ENCODE measurements around the gene INPP5D. TPM values are rescaled to one million over a fixed set of nuclear protein-coding genes. Genes with fewer than 3 reads are reported as not detected.
A peak's percentile ranks its signal among the peaks of the same experiment; 100 is the strongest.

INPP5D gene
- total RNA-seq, 1 experiment from 2014 or later = 17.2 TPM

DNA sequence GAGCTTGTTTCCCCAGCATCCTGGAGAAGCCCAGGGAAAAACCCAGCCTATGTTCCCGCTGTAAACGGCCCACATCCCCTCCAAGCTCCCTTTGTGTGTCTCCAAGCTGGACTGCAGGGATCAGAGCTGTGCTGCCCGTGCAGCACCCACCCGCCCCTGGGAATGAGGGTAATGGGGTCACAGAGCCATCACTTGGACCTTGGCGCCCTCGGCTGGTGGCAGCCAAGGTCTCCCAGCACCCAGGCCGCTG, 670 bp upstream of the INPP5D start:
- DNase-seq (ENCODE audit: low spot score) (peak; percentile 44), ATAC-seq (peak; percentile 42)
- no peak overlapping the region for H3K4me3 Mint-ChIP-seq
- peaks cover 2% of the 10 kb centered on the region for H3K27me3 Mint-ChIP-seq (ENCODE audit: low read depth)
- peaks cover 17% of the 10 kb centered on the region for H3K4me1 Mint-ChIP-seq
- H3K27ac Mint-ChIP-seq = no peak overlapping the region
- POLR2A ChIA-PET = no interaction called here
- no peaks in the 10 kb centered on the region for H3K9me3 Mint-ChIP-seq
- CTCF ChIA-PET = interaction anchor here (0.7 to 3.6 kb wide), 10 partner anchors 8 to 206 kb away, joined by 3 to 19 read pairs (median 6); partner anchors contain the start of gene ATG16L1
- H3K36me3 Mint-ChIP-seq = no peaks in the 10 kb centered on the region
- no peak for TF ChIP-seq MXD4 (CRISPR knock-in tag; IDR thresholded peaks at IDR 0.05; ENCODE audit: borderline replicate concordance)
- no peak for TF ChIP-seq SMAD3 (CRISPR knock-in tag; IDR thresholded peaks at IDR 0.05; ENCODE audit: borderline replicate concordance)
- TF ChIP-seq NFYB (CRISPR knock-in tag; conservative IDR thresholded peaks at IDR 0.05; ENCODE audit: low read depth) = no peak
- no peak for TF ChIP-seq ZNF423 (CRISPR knock-in tag; IDR thresholded peaks at IDR 0.05)
- TF ChIP-seq CBFB (CRISPR knock-in tag; IDR thresholded peaks at IDR 0.05; ENCODE audit: low read depth) = no peak
- no peak for TF ChIP-seq OVOL2 (CRISPR knock-in tag; IDR thresholded peaks at IDR 0.05; ENCODE audit: borderline replicate concordance)

DNA sequence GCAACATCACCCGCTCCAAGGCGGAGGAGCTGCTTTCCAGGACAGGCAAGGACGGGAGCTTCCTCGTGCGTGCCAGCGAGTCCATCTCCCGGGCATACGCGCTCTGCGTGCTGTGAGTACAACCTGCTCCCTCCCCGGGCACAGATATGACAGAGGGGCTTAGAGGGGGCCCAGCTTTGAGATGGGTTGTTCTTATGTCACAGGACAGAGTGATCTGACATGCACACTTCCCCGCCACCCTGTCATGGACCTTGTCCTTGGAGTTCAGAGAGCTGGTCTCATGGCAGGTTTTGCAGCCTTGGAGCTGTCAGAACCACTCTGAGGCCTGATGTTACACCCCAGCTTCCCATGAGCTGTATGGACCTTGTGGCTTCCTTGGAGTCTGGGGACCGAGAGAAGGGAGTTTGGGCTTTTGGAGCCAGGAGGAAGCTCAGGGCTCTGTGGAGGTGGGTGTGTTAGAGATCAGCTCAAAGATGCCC, 398 bp downstream of the INPP5D start:
- no peak for ATAC-seq
- no peaks in the 10 kb centered on the region for H3K36me3 Mint-ChIP-seq
- DNase-seq (ENCODE audit: low spot score) = no peak
- no peak overlapping the region for H3K27ac Mint-ChIP-seq
- H3K27me3 Mint-ChIP-seq (ENCODE audit: low read depth) = no peaks in the 10 kb centered on the region
- POLR2A ChIA-PET = interaction anchor here (0.6 kb wide), 1 partner anchor 70 kb away, joined by 3 read pairs; no protein-coding TSS in a partner anchor
- H3K9me3 Mint-ChIP-seq = no peaks in the 10 kb centered on the region
- CTCF ChIA-PET = interaction anchor here (0.6 to 3.6 kb wide), 14 partner anchors 9 to 262 kb away, joined by 3 to 19 read pairs (median 6); partner anchors contain the start of gene ATG16L1
- H3K4me1 Mint-ChIP-seq = peaks cover 16% of the 10 kb centered on the region
- no peak overlapping the region for H3K4me3 Mint-ChIP-seq
- no peak for TF ChIP-seq SMAD3 (CRISPR knock-in tag; IDR thresholded peaks at IDR 0.05; ENCODE audit: borderline replicate concordance)
- TF ChIP-seq NR3C1 (CRISPR knock-in tag; conservative IDR thresholded peaks at IDR 0.05; ENCODE audit: low read depth) = no peak
- no peak for TF ChIP-seq OVOL2 (CRISPR knock-in tag; IDR thresholded peaks at IDR 0.05; ENCODE audit: borderline replicate concordance)
- TF ChIP-seq ZNF219 (CRISPR knock-in tag; IDR thresholded peaks at IDR 0.05; ENCODE audit: borderline replicate concordance) = no peak
- no peak for TF ChIP-seq ZNF317 (CRISPR knock-in tag; IDR thresholded peaks at IDR 0.05; ENCODE audit: borderline replicate concordance, low read depth)
- TF ChIP-seq, protein P1, sequence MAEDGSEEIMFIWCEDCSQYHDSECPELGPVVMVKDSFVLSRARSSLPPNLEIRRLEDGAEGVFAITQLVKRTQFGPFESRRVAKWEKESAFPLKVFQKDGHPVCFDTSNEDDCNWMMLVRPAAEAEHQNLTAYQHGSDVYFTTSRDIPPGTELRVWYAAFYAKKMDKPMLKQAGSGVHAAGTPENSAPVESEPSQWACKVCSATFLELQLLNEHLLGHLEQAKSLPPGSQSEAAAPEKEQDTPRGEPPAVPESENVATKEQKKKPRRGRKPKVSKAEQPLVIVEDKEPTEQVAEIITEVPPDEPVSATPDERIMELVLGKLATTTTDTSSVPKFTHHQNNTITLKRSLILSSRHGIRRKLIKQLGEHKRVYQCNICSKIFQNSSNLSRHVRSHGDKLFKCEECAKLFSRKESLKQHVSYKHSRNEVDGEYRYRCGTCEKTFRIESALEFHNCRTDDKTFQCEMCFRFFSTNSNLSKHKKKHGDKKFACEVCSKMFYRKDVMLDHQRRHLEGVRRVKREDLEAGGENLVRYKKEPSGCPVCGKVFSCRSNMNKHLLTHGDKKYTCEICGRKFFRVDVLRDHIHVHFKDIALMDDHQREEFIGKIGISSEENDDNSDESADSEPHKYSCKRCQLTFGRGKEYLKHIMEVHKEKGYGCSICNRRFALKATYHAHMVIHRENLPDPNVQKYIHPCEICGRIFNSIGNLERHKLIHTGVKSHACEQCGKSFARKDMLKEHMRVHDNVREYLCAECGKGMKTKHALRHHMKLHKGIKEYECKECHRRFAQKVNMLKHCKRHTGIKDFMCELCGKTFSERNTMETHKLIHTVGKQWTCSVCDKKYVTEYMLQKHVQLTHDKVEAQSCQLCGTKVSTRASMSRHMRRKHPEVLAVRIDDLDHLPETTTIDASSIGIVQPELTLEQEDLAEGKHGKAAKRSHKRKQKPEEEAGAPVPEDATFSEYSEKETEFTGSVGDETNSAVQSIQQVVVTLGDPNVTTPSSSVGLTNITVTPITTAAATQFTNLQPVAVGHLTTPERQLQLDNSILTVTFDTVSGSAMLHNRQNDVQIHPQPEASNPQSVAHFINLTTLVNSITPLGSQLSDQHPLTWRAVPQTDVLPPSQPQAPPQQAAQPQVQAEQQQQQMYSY (CRISPR knock-in tag; IDR thresholded peaks at IDR 0.05) = no peak
- TF ChIP-seq ELF4 (CRISPR knock-in tag; IDR thresholded peaks at IDR 0.05; ENCODE audit: low read depth) = no peak
- TF ChIP-seq, protein P2, sequence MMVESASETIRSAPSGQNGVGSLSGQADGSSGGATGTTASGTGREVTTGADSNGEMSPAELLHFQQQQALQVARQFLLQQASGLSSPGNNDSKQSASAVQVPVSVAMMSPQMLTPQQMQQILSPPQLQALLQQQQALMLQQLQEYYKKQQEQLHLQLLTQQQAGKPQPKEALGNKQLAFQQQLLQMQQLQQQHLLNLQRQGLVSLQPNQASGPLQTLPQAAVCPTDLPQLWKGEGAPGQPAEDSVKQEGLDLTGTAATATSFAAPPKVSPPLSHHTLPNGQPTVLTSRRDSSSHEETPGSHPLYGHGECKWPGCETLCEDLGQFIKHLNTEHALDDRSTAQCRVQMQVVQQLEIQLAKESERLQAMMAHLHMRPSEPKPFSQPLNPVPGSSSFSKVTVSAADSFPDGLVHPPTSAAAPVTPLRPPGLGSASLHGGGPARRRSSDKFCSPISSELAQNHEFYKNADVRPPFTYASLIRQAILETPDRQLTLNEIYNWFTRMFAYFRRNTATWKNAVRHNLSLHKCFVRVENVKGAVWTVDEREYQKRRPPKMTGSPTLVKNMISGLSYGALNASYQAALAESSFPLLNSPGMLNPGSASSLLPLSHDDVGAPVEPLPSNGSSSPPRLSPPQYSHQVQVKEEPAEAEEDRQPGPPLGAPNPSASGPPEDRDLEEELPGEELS (CRISPR knock-in tag; IDR thresholded peaks at IDR 0.05) = no peak
- TF ChIP-seq, protein P3, sequence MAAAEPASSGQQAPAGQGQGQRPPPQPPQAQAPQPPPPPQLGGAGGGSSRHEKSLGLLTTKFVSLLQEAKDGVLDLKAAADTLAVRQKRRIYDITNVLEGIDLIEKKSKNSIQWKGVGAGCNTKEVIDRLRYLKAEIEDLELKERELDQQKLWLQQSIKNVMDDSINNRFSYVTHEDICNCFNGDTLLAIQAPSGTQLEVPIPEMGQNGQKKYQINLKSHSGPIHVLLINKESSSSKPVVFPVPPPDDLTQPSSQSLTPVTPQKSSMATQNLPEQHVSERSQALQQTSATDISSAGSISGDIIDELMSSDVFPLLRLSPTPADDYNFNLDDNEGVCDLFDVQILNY (CRISPR knock-in tag; IDR thresholded peaks at IDR 0.05) = no peak
- TF ChIP-seq, protein P4, sequence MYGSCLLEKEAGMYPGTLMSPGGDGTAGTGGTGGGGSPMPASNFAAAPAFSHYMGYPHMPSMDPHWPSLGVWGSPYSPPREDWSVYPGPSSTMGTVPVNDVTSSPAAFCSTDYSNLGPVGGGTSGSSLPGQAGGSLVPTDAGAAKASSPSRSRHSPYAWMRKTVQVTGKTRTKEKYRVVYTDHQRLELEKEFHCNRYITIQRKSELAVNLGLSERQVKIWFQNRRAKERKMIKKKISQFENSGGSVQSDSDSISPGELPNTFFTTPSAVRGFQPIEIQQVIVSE (CRISPR knock-in tag; IDR thresholded peaks at IDR 0.05; ENCODE audit: borderline replicate concordance) = no peak
- TF ChIP-seq, protein P5, sequence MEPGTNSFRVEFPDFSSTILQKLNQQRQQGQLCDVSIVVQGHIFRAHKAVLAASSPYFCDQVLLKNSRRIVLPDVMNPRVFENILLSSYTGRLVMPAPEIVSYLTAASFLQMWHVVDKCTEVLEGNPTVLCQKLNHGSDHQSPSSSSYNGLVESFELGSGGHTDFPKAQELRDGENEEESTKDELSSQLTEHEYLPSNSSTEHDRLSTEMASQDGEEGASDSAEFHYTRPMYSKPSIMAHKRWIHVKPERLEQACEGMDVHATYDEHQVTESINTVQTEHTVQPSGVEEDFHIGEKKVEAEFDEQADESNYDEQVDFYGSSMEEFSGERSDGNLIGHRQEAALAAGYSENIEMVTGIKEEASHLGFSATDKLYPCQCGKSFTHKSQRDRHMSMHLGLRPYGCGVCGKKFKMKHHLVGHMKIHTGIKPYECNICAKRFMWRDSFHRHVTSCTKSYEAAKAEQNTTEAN (CRISPR knock-in tag; IDR thresholded peaks at IDR 0.05) = no peak
- no peak for TF ChIP-seq ZNF232 (CRISPR knock-in tag; IDR thresholded peaks at IDR 0.05)
- no peak for TF ChIP-seq NR2C2 (CRISPR knock-in tag; IDR thresholded peaks at IDR 0.05)
- TF ChIP-seq ZBTB21 (CRISPR knock-in tag; IDR thresholded peaks at IDR 0.05; ENCODE audit: borderline replicate concordance) = no peak
- no peak for TF ChIP-seq GABPB1 (CRISPR knock-in tag; IDR thresholded peaks at IDR 0.05)
- TF ChIP-seq, protein P6, sequence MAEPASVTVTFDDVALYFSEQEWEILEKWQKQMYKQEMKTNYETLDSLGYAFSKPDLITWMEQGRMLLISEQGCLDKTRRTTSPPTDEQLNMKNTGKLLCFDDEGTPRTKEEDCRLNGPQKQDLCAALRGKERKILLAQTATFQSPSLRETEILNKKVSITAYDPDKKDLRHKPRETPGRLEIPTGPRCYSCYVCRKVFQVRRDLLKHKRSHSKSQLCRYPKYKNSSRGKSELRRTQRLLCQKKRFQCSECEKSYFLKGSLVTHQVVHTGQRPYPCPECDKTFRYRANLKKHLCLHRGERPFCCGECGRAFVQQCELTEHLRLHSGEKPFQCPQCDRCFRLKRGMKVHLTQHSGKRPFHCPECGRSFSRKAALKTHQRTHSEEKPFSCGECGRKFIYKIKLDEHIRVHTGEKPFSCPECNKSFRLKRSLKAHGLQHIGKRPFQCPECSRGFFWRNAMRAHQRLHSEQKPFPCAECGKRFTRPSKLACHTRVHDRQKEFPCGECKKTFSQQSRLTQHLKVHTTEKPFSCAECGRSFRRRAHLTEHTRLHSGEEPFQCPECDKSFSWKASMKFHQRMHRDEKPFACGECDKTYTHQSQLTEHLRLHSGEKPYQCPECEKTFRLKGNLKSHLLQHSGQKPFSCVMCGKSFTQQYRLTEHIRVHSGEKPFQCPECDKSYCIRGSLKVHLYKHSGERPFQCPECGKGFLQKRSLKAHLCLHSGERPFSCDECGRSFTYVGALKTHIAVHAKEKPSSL (CRISPR knock-in tag; conservative IDR thresholded peaks at IDR 0.05) = no peak
- TF ChIP-seq, protein P7, sequence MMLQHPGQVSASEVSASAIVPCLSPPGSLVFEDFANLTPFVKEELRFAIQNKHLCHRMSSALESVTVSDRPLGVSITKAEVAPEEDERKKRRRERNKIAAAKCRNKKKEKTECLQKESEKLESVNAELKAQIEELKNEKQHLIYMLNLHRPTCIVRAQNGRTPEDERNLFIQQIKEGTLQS (CRISPR knock-in tag; conservative IDR thresholded peaks at IDR 0.05) = no peak

Measured in WTC11 (cell line).